ENCODE data around the gene PRMT7.

PRMT7 gene

GRCh38 chr16:68399456-68399855 lies 88.6 kb downstream of the PRMT7 start:
- Histone ChIP-seq H3K79me2 (ENCODE audit: insufficient read depth, low read length) (no peaks in the 10 kb centered on the region), H3K4me1 (ENCODE audit: insufficient read depth, low read length, poor library complexity, severe bottlenecking) (peaks cover 4% of the 10 kb centered on the region), H3K4me3 (ENCODE audit: low read length, poor library complexity, severe bottlenecking) (no peak overlapping the region), H3K9ac (ENCODE audit: low read depth, low read length, poor library complexity, severe bottlenecking) (no peak overlapping the region), H2AFZ (ENCODE audit: low read length) (no peak overlapping the region), H3K36me3 (ENCODE audit: insufficient read depth, low read length) (no peaks in the 10 kb centered on the region), H4K20me1 (ENCODE audit: insufficient read depth, low read length, poor library complexity, severe bottlenecking) (no peaks in the 10 kb centered on the region), H3K4me2 (ENCODE audit: low read depth, low read length, poor library complexity, severe bottlenecking) (no peak overlapping the region), H3K27me3 (ENCODE audit: insufficient read depth, low read length, poor library complexity, severe bottlenecking) (no peaks in the 10 kb centered on the region), H3F3A (ENCODE audit: low read depth) (no peaks in the 10 kb centered on the region), H3K9me2 (replicated peaks; ENCODE audit: low read depth, low read length) (no peaks in the 10 kb centered on the region), H3K9me3 (ENCODE audit: insufficient read depth, low read depth, low read length) (no peaks in the 10 kb centered on the region)
- TF ChIP-seq CTCF (conservative IDR thresholded peaks at IDR 0.05; ENCODE audit: low read length): no peak
- no peak for TF ChIP-seq EZH2phosphoT487 (IDR thresholded peaks at IDR 0.05; ENCODE audit: borderline replicate concordance)

GRCh38 chr16:68400083-68400923 lies 89.5 kb downstream of the PRMT7 start:
- no peak overlapping the region for H3K4me3 ChIP-seq (ENCODE audit: low read length, poor library complexity, severe bottlenecking)
- peaks cover 4% of the 10 kb centered on the region for H3K4me1 ChIP-seq (ENCODE audit: insufficient read depth, low read length, poor library complexity, severe bottlenecking)
- H3K79me2 ChIP-seq (ENCODE audit: insufficient read depth, low read length): no peaks in the 10 kb centered on the region
- no peaks in the 10 kb centered on the region for H3F3A ChIP-seq (ENCODE audit: low read depth)
- no peaks in the 10 kb centered on the region for H3K9me2 ChIP-seq (replicated peaks; ENCODE audit: low read depth, low read length)
- no peak overlapping the region for H3K9ac ChIP-seq (ENCODE audit: low read depth, low read length, poor library complexity, severe bottlenecking)
- no peaks in the 10 kb centered on the region for H4K20me1 ChIP-seq (ENCODE audit: insufficient read depth, low read length, poor library complexity, severe bottlenecking)
- no peak overlapping the region for H2AFZ ChIP-seq (ENCODE audit: low read length)
- no peaks in the 10 kb centered on the region for H3K36me3 ChIP-seq (ENCODE audit: insufficient read depth, low read length)
- TF ChIP-seq EZH2phosphoT487 (IDR thresholded peaks at IDR 0.05; ENCODE audit: borderline replicate concordance): no peak
- no peak for TF ChIP-seq CTCF (conservative IDR thresholded peaks at IDR 0.05; ENCODE audit: low read length)
- no peaks in the 10 kb centered on the region for H3K9me3 ChIP-seq (ENCODE audit: insufficient read depth, low read depth, low read length)
- no peak overlapping the region for H3K4me2 ChIP-seq (ENCODE audit: low read depth, low read length, poor library complexity, severe bottlenecking)
- H3K27me3 ChIP-seq (ENCODE audit: insufficient read depth, low read length, poor library complexity, severe bottlenecking): no peaks in the 10 kb centered on the region

GRCh38 chr16:68400924-68401460 lies 90.2 kb downstream of the PRMT7 start:
- Histone ChIP-seq H3K36me3 (ENCODE audit: insufficient read depth, low read length) (no peaks in the 10 kb centered on the region), H3K4me1 (ENCODE audit: insufficient read depth, low read length, poor library complexity, severe bottlenecking) (peaks cover 4% of the 10 kb centered on the region)
- TF ChIP-seq CTCF (conservative IDR thresholded peaks at IDR 0.05; ENCODE audit: low read length): no peak
- TF ChIP-seq EZH2phosphoT487 (IDR thresholded peaks at IDR 0.05; ENCODE audit: borderline replicate concordance): no peak

More at GRCh38 chr16:68400924-68401460, 90.2 kb downstream of the PRMT7 start:
- Histone ChIP-seq H3F3A (ENCODE audit: low read depth) (no peaks in the 10 kb centered on the region), H2AFZ (ENCODE audit: low read length) (no peak overlapping the region), H3K4me2 (ENCODE audit: low read depth, low read length, poor library complexity, severe bottlenecking) (no peak overlapping the region), H3K9me3 (ENCODE audit: insufficient read depth, low read depth, low read length) (no peaks in the 10 kb centered on the region), H3K4me3 (ENCODE audit: low read length, poor library complexity, severe bottlenecking) (no peak overlapping the region), H4K20me1 (ENCODE audit: insufficient read depth, low read length, poor library complexity, severe bottlenecking) (no peaks in the 10 kb centered on the region), H3K9ac (ENCODE audit: low read depth, low read length, poor library complexity, severe bottlenecking) (no peak overlapping the region), H3K79me2 (ENCODE audit: insufficient read depth, low read length) (no peaks in the 10 kb centered on the region), H3K9me2 (replicated peaks; ENCODE audit: low read depth, low read length) (no peaks in the 10 kb centered on the region), H3K27me3 (ENCODE audit: insufficient read depth, low read length, poor library complexity, severe bottlenecking) (no peaks in the 10 kb centered on the region)
